NCI-H226 (cell line): ENCODE results near the gene ADAM23.
"Not testable (repeated sequence)": the region's sequence is repeated elsewhere in the genome, so short reads cannot be mapped to it uniquely, and the experiment has no call there.

Experiments used
- DNase-seq: peaks from one replicate; pipeline ENCODE4 v3.0.0-alpha.2; 2015

The ADAM23 gene, protein sequence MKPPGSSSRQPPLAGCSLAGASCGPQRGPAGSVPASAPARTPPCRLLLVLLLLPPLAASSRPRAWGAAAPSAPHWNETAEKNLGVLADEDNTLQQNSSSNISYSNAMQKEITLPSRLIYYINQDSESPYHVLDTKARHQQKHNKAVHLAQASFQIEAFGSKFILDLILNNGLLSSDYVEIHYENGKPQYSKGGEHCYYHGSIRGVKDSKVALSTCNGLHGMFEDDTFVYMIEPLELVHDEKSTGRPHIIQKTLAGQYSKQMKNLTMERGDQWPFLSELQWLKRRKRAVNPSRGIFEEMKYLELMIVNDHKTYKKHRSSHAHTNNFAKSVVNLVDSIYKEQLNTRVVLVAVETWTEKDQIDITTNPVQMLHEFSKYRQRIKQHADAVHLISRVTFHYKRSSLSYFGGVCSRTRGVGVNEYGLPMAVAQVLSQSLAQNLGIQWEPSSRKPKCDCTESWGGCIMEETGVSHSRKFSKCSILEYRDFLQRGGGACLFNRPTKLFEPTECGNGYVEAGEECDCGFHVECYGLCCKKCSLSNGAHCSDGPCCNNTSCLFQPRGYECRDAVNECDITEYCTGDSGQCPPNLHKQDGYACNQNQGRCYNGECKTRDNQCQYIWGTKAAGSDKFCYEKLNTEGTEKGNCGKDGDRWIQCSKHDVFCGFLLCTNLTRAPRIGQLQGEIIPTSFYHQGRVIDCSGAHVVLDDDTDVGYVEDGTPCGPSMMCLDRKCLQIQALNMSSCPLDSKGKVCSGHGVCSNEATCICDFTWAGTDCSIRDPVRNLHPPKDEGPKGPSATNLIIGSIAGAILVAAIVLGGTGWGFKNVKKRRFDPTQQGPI

DNA sequence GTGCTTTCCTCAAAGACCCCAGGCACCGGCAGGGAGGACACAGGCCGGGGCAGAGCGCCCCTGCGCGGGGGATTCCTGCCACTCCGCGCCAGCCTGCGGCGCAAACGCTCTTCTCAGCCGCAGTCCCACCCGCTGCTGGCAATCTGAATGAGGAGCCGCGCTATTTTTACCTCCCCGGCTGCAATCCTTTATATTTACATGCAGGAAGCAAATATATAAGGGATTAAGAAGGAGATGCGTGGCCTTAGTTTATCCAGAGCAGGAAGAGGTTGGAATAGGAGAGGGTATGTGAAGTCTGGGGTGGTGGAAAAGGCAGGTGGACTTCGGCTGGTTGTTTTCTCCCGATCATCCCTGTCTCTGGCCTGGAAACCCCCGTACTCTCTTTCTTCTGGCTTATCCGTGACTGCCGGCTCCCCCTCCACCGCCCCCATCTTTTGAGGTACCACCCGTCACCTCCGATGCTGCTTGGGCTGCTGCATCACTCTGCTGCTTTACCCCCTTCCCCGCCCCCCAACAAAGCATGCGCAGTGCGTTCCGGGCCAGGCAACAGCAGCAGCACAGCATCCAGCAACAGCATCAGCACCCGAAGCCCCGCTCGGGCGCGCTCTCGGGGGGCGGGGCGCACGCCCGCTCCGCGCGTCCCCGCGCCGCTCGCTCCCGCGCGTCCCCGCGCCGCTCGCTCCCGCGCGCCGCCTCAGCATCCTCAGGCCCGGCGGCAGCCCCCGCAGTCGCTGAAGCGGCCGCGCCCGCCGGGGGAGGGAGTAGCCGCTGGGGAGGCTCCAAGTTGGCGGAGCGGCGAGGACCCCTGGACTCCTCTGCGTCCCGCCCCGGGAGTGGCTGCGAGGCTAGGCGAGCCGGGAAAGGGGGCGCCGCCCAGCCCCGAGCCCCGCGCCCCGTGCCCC lies at the start of gene ADAM23:
TSS of gene ADAM23 (plus strand) at position 700 of the 902 bp plus-strand sequence. CDS start 335 bp downstream, outside the sequence.
- DNase-seq: no peak

DNA sequence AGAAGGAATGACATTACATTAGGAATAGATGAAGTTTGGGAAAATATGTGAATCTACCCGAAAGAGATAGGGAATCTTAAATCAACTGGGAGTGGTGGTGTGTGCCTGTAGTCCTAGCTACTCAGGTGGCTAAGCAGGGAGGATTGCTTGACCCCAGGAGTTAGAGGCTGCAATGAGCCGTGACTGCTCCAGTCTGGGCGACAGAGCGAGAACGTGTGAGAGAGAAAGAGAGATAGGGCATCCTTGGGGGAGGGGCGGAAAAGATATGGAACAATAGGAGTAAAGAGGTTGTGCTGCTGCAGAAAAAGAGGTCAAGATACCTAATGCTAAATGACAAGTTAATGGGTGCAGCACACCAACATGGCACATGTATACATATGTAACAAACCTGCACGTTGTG lies 47.1 kb upstream of the ADAM23 start:
- no peak for DNase-seq

DNA sequence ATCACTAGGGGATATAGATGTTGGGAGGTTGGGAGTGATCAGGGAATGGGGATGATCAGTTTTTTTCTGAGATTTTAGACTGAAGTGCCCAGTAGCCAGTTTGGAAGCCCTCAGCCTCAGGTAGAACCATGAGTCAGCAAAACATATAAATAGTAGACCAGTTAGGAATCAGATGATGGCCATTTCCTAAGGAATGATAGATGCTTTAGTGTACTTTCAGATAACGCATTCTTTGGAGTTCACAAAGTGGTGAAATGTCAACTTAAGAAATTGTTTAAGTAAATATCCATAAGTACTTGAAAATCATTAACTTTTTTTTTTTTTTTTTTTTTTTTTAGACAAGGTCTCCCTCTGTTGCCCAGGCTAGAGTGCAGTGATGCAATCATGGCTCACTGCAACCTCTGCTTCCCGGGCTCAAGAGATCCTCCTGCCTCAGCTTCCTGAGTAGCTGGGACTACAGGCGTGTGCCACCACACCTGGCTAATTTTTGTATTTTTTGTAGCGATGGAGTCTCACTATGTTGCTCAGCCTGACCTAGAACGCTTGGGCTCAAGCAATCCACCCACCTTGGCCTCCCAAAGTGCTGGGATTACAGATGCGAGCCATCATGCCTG lies 40.3 kb upstream of the ADAM23 start:
- not testable (repeated sequence) for DNase-seq

DNA sequence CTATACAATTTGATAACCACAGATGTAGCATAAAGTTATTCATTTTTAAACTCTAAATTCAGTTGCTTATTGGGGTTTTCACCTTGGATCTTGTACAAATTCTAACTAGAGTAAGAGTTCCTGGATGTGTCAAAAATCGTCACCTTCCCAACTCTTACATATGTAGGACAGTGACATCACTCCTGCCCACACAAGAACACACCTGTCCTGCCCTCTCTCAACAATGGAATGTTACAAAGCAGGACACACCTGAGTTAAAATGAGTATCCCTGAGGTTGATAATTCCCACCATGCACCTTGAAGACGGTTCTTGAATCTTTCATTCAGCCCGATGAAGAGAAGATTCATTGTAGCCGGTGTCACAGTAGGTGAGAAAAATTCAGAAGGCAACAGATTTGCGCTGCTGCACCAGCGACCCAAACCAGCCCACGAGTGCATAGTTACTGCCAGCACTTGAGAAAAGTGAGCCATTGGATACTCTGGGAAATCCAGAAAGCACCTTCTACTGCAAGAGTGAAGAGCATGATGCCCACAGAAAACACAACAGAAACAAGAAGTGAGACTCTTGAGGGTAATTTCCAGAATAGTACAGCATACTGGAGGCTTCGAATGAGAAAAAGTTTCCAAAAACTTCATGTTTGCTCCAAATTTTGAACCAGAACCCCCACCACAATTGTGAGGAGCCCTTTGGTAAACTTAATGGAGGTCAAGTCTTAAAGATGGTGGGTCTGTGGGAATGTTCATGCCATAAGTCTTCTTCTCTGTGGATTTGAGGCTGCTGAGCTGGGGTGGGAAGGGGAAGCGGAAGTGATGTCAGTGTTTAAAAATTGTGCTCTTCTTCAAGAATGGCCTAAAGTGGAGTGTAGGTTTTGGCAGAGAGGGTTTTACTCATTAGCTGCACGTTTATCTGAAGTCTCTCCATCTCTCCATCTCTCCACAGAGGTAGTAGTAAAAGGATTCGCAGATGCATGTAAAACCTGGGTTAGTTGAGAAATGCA lies 34.7 kb upstream of the ADAM23 start:
- no peak for DNase-seq

DNA sequence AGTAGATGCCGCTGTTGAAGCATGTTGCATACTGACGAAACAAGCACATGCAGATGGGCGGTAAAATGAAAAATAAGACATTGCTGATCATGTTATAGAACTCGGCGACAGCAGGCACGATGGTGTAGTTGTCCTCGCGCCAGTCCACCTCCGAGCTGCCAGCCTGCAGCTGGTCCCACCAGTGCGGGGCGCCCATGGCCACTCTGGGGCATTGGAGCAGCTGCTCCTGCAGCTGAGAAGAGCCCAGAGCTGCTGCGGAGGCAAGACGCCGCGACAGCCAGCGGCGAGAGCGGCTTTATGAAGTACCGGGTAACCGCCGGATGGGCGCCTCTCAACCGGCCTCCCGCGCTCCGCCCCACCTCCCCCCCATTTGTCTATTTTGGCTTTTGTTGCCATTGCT lies 32.6 kb upstream of the ADAM23 start:
- no peak for DNase-seq

DNA sequence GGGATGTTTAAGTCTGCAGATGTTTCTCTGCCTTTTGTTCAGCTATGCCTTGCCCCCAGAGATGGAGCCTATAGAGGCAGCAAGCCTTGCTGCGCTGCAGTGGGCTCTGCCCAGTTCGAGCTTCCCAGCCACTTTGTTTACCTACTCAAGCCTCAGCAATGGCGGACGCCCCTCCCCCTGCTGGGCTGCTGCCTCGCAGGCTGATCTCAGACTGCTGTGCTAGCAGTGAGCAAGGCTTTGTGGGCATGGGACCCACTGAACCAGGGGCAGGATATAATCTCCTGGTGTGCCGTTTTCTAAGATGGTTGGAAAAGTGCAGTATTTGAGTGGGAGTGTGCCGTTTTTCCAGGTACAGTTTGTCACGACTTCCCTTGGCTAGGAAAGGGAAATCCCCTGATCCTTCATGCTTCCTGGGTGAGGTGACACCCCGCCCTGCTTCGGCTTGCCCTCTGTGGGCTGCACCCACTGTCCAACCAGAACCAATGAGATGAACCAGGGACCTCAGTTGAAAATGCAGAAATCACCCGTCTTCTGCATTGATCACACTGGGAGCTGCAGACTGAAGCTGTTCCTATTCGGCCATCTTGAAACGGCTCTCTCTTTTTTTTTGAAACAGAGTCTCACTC lies 27.6 kb upstream of the ADAM23 start:
- DNase-seq: no peak

DNA sequence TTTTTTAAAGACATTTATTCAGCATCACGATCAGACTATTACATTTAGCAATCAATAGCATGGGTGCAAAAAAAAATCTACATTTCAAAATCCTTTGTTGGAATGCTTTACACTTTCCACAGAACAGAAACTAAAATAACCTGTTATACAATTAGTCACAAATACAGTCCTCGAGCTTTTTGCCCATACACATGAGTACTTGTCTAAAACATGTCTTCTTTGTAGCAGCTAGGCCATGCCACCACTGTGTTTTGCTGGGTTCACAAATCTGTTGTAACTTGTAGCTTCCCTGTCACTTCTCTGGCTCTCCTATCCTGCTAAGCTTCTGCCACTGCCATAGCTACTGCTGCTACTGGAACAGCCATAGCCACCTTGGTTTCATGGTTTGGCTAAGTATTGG lies 24.4 kb upstream of the ADAM23 start:
- no peak for DNase-seq

DNA sequence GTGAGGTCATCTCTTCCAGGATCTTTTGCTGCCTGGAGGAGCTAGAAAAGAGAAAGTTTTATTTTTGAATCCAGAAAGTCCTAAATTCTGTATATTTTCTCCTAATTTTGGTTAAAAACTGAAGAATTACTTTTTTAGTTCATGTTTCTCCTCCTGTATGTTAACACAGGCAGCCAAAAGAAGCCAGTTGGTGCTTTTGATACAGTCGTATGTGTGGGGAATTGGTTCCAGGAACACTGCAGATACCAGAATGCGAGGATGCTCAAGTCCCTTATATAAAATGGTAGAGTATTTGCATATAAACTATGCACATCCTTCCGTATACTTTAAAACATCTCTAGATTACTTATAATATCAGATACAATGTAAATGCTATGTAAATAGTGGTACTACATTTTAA lies 22.6 kb upstream of the ADAM23 start:
- no peak for DNase-seq

DNA sequence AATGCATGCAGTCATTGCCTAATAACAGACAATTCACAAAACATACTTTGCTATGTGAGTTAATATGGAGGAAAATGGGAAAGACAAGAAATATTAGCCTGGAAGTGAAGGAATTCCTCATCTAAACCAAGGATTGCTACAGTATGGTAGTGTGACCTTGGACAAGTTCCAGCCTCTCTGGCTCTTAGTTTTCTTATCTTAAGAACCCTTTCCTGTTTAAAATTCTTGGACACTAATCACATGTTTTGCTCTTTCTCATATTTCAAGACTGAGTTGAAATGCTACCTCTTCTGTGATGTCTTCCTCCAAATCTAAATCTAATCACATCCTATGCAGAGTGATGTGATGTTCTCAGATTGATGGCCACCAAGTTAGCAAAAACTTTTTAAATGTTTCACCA lies 20.8 kb upstream of the ADAM23 start:
- peak; percentile 20 for DNase-seq

DNA sequence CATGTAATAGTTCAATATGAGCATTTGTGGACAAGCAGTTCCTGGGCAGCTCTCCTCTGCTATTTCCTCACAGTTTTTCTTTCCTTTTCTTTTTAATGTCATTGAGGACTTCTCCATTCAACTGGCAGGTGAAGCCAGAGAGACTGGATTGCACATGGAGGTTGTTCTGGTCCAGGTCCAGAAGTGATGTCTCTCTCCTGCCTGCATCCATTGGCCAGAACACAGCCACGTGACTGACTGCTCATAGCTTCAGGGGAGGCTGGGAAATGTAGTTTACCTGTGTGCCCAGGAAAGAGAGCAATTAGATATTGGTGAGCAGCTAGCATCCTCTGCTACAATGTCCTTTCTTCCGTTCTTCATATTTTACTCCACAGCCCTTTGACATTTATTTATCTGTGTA lies 20.2 kb upstream of the ADAM23 start:
- DNase-seq: no peak

DNA sequence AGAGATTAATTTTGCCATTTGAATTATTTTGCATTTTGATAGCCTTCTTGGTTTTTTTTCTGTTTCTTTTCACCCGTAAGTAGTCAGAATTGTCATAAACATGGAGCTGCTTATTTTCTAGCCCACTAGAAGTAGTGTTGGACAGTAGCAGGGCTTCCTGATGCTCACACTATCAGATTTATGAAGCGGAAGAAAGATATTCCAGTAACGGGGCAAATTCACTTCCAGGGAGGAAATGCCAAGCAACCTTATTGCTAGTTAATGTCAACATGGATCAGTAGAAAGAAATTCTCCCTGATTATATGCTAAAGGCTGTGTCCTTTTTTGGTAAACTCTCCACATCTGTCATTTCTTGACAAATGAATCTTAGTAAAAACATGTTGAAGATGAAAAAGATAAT lies 19.2 kb upstream of the ADAM23 start:
- no peak for DNase-seq

DNA sequence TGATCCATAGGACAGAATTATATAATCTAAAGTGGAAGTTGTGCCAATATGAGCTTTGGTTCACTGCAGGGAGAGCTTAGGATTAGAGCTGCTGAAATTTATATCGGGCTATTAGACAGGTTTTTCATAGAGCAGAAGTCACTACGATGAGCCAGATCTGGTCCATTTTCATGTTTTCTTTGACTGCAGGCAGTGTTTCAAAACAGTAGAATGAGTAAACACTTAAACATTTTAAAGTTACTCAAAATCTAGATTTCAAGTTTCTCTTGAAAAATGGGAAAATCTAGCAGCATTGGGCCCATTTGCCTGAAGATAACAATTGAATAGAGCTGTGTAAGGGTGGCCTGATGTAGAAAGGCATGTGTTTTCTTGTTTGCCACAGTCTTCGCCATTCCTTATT lies 14.5 kb upstream of the ADAM23 start:
- DNase-seq: no peak

DNA sequence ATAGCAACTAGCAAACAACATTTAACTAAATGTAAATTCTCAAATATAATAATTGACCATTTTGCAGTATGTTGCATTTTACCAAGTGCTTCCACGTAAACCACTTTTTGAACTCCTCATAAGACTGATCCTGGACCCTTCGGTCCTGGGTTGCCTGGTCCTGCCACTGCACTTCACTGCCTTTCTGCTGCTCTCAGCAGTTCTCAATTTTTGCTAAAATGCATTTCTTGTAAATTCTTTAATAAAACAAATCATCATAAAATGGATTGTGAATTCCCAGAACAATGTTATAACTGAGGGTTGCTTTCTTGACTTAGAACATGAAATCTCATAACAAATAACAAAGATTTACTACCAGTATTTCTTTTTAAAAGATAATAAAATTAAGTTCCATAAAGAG lies 12.9 kb upstream of the ADAM23 start:
- no peak for DNase-seq

DNA sequence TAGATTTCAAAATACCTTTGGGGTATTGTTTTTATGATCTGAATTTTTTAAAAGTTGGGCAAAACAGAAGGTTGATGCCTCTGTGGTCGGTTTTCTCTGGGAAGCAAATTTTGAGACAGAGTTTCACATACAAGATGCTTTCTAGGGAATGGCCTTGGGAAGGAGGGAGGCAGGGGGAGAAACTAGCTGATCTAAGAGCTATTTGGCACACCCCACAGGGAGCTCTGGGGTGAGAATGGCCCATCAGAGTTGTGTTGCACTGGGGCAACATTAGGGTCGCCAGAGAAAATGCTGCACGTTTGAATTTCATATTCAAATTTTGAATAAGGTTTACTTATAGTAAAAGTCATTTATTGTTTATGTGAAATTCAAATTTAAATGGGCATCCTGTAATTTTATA lies 11.9 kb upstream of the ADAM23 start:
- DNase-seq: no peak

DNA sequence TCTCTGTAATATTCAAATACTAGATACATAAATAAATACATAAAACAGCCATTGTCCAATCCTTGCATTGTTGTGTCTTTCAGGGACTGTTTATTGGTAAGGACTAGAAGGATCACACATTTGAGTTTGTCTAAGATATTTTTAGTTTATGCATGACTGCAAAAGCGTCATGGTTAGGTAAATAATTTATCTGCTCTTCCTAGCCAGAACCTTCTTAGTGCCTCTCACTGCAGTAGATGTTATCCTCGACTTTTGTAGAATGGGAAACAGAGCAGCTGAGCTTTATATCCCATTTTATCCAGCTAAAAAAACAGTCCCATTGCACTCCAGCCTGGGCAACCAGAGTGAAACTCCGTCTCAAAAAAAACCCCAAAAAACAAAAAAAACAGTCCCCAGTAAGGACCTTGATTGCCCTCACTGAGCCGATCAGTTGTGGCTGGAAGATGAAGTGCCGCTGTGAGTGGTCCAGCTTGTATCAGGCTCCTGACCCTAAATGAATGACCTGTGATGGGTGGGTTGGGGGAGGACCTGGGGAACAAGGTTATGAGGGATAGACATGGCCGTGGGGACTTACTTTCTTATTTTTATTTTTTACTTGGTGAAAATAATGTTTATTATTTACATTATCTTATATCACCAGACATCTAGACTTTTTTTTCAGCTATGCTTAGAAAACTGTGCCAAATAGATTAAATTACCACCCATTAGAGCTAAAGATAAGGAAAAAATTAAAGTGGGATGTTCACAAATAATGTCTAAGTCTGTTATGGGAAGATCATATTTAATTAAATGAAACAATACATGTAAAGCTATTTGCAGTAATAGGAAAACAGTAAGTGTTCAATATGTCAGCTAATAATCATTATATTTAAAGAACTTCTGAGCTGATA lies 10.9 kb upstream of the ADAM23 start:
- no peak for DNase-seq

DNA sequence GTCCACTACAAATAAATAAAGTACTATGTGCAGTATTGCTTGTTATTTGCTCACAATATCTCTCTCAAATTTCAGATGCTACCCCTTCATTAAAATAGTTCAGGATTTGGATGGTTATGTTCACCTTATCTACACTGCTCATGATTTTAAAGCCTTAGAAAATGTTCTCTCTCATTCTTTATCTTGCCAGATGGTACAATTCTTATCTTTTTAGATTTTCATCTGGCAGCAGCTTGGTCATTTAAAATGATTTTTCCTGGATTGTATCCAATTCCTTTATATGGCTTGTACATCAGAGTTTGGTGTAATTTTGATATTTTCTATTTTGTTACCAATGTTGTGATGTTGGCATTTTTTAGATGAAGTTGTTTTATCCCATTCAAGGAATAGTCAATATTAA lies 10.1 kb upstream of the ADAM23 start:
- no peak for DNase-seq

DNA sequence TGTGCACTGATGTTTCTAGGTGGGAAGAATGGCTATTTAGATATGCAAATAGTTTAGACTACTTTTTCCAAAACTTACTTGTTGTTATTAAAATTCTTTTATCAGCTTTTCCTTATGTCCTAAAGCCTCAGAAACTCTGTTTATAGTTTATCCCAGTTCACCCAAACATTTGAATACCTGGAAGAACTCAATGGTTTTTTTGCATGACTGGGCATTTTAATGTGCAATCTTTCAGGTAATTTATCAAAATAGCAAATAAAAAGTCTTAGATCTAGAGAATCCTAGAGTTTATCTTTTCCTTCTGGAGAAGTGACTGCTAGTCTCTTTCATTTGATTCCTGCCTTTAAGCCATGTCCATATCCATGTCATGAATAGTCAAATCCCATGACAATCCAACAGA lies 9.6 kb upstream of the ADAM23 start:
- DNase-seq: no peak

DNA sequence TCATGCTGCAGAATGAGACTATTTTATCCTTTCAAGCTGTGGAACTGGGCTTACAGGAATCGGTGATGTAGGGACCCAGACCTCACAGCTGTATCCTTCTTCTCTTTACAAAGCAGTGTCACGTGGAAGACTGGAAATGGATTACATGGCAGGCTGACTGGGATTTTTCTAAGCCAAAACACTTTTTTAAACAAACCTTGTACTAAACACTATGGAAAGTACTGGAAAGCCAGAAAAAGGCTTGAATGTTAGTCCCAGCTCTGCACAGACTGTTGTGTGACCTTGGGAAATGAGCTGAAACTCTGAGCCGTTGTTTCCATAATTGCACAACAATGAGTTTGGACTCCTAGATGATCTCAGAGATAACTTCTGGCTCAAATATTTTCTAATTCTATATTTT lies 7.6 kb upstream of the ADAM23 start:
- DNase-seq: no peak

DNA sequence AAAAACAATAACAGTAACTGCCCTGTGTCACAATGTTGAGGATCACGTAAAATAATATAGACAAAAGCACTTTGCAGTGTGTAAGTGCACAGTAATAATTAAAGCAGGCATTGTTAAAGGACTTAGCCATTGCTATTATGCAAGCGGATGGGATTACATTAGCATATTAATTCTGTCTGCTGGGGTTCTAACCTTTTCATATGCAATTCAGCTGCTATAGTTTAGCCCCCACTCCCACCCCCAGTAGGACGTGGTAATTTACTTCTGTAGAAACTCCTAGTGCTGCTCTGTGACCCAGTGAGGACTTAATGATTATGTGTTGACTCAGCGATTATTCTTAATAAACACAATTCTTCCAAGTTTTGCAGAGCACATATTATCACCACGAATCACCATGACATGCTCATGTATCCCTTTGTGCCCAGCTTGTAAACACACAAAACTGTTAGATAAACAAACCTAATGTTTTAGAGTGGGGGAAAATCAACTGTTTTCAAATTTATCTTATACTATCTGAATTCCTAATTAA lies 5.1 kb upstream of the ADAM23 start:
- no peak for DNase-seq

DNA sequence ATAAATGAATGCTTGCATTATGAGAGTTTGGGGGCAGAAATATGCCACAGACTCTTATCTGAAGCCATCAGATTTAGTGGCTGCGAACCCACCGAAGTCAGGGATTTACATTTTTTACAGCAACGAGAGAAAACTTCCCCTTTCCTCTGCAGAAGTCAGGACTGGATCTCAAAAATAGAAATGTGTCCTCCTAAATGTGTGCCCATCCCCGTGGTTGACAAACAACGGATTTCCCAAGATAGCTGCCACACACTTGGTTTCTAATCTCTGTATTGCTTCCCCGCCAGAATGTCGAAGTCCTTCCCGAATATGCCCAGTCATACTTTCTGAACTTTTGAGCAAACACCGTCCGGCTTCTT lies 879 bp upstream of the ADAM23 start:
- no peak for DNase-seq
